Measurements from ENCODE around the gene PDZD2. TPM values are rescaled to one million over a fixed set of nuclear protein-coding genes. Genes with fewer than 3 reads are reported as not detected.
"Not testable (repeated sequence)": the region's sequence is repeated elsewhere in the genome, so short reads cannot be mapped to it uniquely, and the experiment has no call there.

The PDZD2 gene
- total RNA-seq, 1 donor from 2014 or later = not detected

DNA sequence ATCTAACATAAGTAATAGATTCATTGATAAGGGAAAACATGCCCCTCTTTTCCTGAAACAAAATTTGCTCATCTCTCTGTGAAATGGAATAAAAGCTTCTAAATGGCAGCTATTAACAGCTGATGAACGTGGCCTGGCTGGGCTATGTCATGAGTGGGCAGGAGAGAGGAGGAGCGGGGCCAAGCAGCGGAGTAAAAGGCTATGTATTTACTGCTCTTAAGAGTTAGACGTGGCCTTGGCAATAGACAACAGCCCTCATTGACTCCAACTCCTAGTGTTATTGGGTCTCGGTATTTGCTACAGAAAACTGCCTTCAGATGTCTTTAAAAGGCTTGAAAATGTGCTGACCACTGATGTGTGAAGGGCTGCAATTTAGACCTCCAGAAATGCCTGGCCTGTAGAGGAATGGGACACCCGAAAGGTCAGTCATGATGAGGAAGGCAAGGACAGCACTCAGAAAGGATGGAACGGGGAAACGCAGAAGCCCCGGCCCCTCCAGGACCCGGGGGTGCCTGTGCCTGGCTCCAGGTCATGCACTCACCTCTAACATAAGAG lies 116.8 kb downstream of the PDZD2 start:
- no peaks in the 10 kb centered on the region for H3K9me3 Mint-ChIP-seq
- H3K27me3 Mint-ChIP-seq (ENCODE audit: insufficient read depth) = no peaks in the 10 kb centered on the region
- no peaks in the 10 kb centered on the region for H3K4me1 Mint-ChIP-seq (ENCODE audit: low read depth)
- DNase-seq (ENCODE audit: low spot score) = no peak
- H3K36me3 Mint-ChIP-seq (ENCODE audit: low read depth) = no peaks in the 10 kb centered on the region
- no peak overlapping the region for H3K27ac Mint-ChIP-seq
- intact Hi-C loops (cut with micrococcal nuclease) = no loop called here
- H3K4me3 Mint-ChIP-seq = no peak overlapping the region

GRCh38 chr5:31757806-31758205 lies 118.9 kb downstream of the PDZD2 start:
- no peak overlapping the region for H3K4me3 Mint-ChIP-seq
- intact Hi-C loops (cut with micrococcal nuclease) = no loop called here
- no peak overlapping the region for H3K27ac Mint-ChIP-seq
- DNase-seq (ENCODE audit: low spot score) = no peak
- no peaks in the 10 kb centered on the region for H3K9me3 Mint-ChIP-seq
- H3K36me3 Mint-ChIP-seq (ENCODE audit: low read depth) = no peaks in the 10 kb centered on the region
- H3K4me1 Mint-ChIP-seq (ENCODE audit: low read depth) = no peaks in the 10 kb centered on the region
- H3K27me3 Mint-ChIP-seq (ENCODE audit: insufficient read depth) = no peaks in the 10 kb centered on the region

DNA sequence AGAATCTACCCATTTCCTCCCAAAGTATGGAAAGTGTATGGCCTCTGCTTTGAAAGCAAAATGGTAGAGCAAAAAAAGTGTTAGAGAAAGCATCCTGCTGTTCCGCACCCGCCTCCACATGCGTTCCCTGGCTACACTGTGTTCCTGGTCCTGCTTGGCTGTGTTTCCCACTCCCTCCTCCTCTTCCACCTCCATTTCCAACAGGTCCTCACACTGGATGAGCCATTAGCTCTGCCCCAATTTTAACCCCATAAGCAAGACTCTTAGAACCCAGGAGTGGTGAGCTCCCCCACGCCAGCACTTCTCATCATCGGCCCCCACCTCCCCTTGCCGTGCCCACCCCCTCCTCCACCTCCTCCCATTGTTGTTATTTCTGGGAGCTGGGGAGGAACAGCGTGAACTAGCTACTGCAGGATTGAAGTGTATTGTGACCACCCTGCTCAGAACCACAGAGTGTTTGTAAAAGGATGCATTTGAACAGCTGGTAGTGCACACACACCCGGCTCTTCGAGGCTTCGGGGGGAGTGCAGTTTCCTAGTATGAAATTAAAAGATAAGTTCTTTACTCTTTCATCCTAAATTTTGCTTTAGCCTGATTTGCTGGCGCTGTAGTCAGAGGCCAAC lies 120.0 kb downstream of the PDZD2 start:
- DNase-seq (ENCODE audit: low spot score) = no peak
- Mint-ChIP-seq H3K4me3 (no peak overlapping the region), H3K27ac (no peak overlapping the region), H3K4me1 (ENCODE audit: low read depth) (no peaks in the 10 kb centered on the region), H3K27me3 (ENCODE audit: insufficient read depth) (no peaks in the 10 kb centered on the region), H3K36me3 (ENCODE audit: low read depth) (no peaks in the 10 kb centered on the region), H3K9me3 (no peaks in the 10 kb centered on the region)
- intact Hi-C loops (cut with micrococcal nuclease) = no loop called here

GRCh38 chr5:31759925-31760324 lies 121.0 kb downstream of the PDZD2 start:
- intact Hi-C loops (cut with micrococcal nuclease) = no loop called here
- no peak for DNase-seq (ENCODE audit: low spot score)
- no peaks in the 10 kb centered on the region for H3K36me3 Mint-ChIP-seq (ENCODE audit: low read depth)
- H3K4me1 Mint-ChIP-seq (ENCODE audit: low read depth) = no peaks in the 10 kb centered on the region
- no peaks in the 10 kb centered on the region for H3K27me3 Mint-ChIP-seq (ENCODE audit: insufficient read depth)
- H3K9me3 Mint-ChIP-seq = no peaks in the 10 kb centered on the region
- no peak overlapping the region for H3K27ac Mint-ChIP-seq
- H3K4me3 Mint-ChIP-seq = no peak overlapping the region

GRCh38 chr5:31761877-31762276 lies 122.9 kb downstream of the PDZD2 start:
- no peak overlapping the region for H3K4me3 Mint-ChIP-seq
- H3K27ac Mint-ChIP-seq = no peak overlapping the region
- no peaks in the 10 kb centered on the region for H3K9me3 Mint-ChIP-seq
- H3K36me3 Mint-ChIP-seq (ENCODE audit: low read depth) = no peaks in the 10 kb centered on the region
- DNase-seq (ENCODE audit: low spot score) = no peak
- intact Hi-C loops (cut with micrococcal nuclease) = no loop called here
- no peaks in the 10 kb centered on the region for H3K27me3 Mint-ChIP-seq (ENCODE audit: insufficient read depth)
- H3K4me1 Mint-ChIP-seq (ENCODE audit: low read depth) = no peaks in the 10 kb centered on the region

DNA sequence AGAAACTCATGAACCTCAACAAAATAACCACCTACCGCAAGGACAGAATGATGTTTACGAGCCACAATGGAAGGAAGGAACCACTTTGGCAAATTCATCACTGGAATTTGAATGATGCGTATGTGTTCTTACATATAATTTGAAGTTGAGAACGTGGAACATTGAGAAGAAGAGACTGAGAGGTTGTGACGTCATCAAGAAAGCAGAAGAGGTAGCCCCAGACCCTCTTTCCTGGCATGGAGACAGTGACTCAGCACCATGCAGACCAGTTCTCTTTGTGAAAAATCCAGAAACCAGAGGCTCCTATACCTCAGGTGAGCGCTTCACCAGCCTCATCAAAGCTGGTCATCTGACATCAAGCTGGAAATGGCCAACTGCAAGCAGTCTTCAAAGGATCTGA lies 124.5 kb downstream of the PDZD2 start:
- intact Hi-C loops (cut with micrococcal nuclease) = no loop called here
- Mint-ChIP-seq H3K9me3 (no peaks in the 10 kb centered on the region), H3K4me1 (ENCODE audit: low read depth) (no peaks in the 10 kb centered on the region)

DNA sequence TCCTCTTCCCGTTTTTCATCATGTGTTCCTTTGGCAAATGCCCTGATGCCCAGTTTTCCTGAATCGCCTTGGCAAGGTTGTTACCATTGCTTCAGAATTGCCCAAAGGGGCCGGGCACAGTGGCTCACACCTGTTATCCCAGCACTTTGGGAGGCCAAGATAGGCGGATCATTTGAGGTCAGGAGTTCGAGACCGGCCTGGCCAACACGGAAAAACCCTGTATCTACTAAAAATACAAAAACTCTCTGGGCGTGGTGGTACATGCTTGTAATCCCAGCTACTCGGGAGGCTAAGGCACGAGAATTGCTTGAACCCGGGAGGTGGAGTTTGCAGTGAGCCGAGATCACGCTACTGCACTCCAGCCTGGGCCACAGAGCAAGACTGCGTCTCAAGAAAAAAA lies 125.8 kb downstream of the PDZD2 start:
- H3K27ac Mint-ChIP-seq, H3K4me3 Mint-ChIP-seq: not testable (repeated sequence)

More for the DNA sequence above, 124.5 kb downstream of the PDZD2 start:
- Mint-ChIP-seq H3K27ac (no peak overlapping the region), H3K36me3 (ENCODE audit: low read depth) (no peaks in the 10 kb centered on the region), H3K4me3 (no peak overlapping the region), H3K27me3 (ENCODE audit: insufficient read depth) (no peaks in the 10 kb centered on the region)
- DNase-seq (ENCODE audit: low spot score) = no peak

DNA sequence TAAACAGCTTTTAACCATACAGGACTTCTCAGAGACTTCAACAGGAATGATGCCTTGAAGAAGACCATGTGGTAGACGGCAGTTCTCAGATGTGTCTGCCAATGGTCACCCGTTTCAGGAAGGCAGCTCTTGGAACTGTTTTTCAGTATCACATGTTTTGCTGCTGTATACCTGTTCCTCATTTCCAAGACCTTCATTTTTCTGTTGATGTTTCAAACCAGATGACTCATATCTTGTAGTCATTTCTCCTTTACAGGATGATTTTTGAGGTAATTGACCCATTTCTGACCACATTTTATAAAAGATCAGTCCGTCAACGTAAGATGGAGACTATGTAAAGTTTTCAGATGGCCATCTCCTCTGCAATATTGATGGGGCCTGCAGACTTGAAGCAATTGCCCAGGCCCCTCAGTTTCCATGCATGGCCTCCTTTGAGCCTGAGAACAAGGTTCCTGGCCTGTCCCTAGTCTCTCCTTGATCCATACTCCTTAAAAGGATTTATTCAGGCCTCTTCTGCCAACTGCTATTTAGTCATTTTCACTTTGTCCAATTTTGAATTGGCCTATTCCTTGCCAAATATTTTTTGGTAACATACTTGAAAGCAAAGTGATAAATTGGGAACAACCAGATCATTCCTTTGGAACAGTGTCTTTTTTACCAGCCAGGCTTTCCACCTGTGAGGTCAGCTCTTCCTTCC lies 128.6 kb downstream of the PDZD2 start:
- Mint-ChIP-seq H3K27ac (no peak overlapping the region), H3K4me3 (no peak overlapping the region), H3K27me3 (ENCODE audit: insufficient read depth) (no peaks in the 10 kb centered on the region), H3K4me1 (ENCODE audit: low read depth) (no peaks in the 10 kb centered on the region), H3K36me3 (ENCODE audit: low read depth) (no peaks in the 10 kb centered on the region), H3K9me3 (no peaks in the 10 kb centered on the region)
- intact Hi-C loops (cut with micrococcal nuclease) = no loop called here
- DNase-seq (ENCODE audit: low spot score) = no peak

More for the DNA sequence above, 125.8 kb downstream of the PDZD2 start:
- H3K4me1 Mint-ChIP-seq (ENCODE audit: low read depth); H3K27me3 Mint-ChIP-seq (ENCODE audit: insufficient read depth); intact Hi-C loops (cut with micrococcal nuclease); DNase-seq (ENCODE audit: low spot score); H3K9me3 Mint-ChIP-seq; H3K36me3 Mint-ChIP-seq (ENCODE audit: low read depth): not testable (repeated sequence)

DNA sequence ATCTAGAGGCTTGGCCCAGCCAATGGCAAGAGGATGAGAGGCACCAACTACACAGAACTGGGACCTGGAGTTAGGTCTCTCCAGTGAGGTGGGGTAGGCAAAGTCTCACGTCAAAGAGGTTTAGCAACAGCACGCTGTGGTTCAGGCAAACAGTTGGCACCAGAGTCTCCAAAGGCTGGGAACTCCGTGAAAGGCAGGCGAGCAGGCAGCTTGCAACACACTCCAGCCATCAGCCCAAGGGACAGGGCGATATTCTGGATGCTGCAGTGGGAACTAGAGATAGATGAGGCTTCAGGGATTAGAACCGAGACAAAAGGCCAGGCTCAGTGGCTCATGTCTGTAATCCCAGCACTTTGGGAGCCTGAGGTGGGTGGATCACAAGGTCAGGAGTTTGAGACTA lies 129.1 kb downstream of the PDZD2 start:
- intact Hi-C loops (cut with micrococcal nuclease) = no loop called here
- H3K9me3 Mint-ChIP-seq = no peaks in the 10 kb centered on the region
- no peaks in the 10 kb centered on the region for H3K27me3 Mint-ChIP-seq (ENCODE audit: insufficient read depth)
- no peaks in the 10 kb centered on the region for H3K4me1 Mint-ChIP-seq (ENCODE audit: low read depth)
- no peak overlapping the region for H3K27ac Mint-ChIP-seq
- no peak overlapping the region for H3K4me3 Mint-ChIP-seq
- H3K36me3 Mint-ChIP-seq (ENCODE audit: low read depth) = no peaks in the 10 kb centered on the region
- no peak for DNase-seq (ENCODE audit: low spot score)

DNA sequence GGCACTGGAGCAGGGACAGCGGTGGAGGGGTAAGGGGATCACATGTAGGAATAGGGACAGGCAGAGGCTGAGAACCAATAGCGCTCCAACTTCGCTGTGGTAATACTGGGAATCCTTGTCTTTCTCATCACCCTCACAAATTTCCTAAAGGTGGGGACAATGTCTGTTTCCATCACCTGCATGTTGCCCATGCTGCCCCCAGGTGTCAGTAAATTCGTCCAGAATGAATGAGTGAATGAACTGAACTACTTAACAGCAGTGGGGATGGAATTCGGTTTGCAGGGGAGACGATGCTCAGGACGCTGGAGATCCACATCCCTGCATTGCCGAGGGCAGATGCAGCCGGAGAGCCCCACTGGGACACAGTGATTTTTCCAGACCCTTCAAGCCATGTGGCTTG lies 129.9 kb downstream of the PDZD2 start:
- no peaks in the 10 kb centered on the region for H3K36me3 Mint-ChIP-seq (ENCODE audit: low read depth)
- DNase-seq (ENCODE audit: low spot score) = no peak
- no peaks in the 10 kb centered on the region for H3K27me3 Mint-ChIP-seq (ENCODE audit: insufficient read depth)
- no peak overlapping the region for H3K4me3 Mint-ChIP-seq
- intact Hi-C loops (cut with micrococcal nuclease) = no loop called here
- H3K9me3 Mint-ChIP-seq = no peaks in the 10 kb centered on the region
- H3K27ac Mint-ChIP-seq = no peak overlapping the region
- H3K4me1 Mint-ChIP-seq (ENCODE audit: low read depth) = no peaks in the 10 kb centered on the region

DNA sequence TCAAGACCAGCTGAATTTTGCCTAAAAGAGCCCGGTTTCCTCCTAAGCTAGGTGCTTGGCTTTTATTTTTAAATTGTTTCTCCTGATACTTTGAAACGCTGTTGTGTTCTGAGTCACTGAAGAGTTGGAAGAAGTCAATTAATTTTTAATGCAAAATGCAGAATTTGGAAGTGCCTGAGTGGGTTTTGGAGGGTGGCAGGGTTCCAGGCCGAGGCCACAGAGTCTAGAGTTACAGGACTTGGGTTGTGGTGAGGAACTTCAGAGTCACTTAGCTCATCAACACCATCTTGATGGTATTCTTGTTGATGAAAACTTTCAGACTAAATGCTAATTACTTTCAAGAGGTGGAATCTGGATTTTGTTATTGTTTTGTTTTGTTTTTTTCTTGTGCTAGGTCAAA lies 130.6 kb downstream of the PDZD2 start:
- DNase-seq (ENCODE audit: low spot score) = no peak
- Mint-ChIP-seq H3K9me3 (no peaks in the 10 kb centered on the region), H3K4me3 (no peak overlapping the region), H3K27ac (no peak overlapping the region), H3K27me3 (ENCODE audit: insufficient read depth) (no peaks in the 10 kb centered on the region), H3K36me3 (ENCODE audit: low read depth) (no peaks in the 10 kb centered on the region), H3K4me1 (ENCODE audit: low read depth) (no peaks in the 10 kb centered on the region)
- intact Hi-C loops (cut with micrococcal nuclease) = no loop called here

- no peaks in the 10 kb centered on the region for H3K27me3 Mint-ChIP-seq (ENCODE audit: insufficient read depth)
- DNase-seq (ENCODE audit: low spot score) = no peak
- no peak overlapping the region for H3K27ac Mint-ChIP-seq
- intact Hi-C loops (cut with micrococcal nuclease) = no loop called here
- no peaks in the 10 kb centered on the region for H3K4me1 Mint-ChIP-seq (ENCODE audit: low read depth)
- no peaks in the 10 kb centered on the region for H3K9me3 Mint-ChIP-seq
- H3K36me3 Mint-ChIP-seq (ENCODE audit: low read depth) = no peaks in the 10 kb centered on the region
- H3K4me3 Mint-ChIP-seq = no peak overlapping the region
These were observed 131.3 kb downstream of the PDZD2 start for GRCh38 chr5:31770132-31770720.

DNA sequence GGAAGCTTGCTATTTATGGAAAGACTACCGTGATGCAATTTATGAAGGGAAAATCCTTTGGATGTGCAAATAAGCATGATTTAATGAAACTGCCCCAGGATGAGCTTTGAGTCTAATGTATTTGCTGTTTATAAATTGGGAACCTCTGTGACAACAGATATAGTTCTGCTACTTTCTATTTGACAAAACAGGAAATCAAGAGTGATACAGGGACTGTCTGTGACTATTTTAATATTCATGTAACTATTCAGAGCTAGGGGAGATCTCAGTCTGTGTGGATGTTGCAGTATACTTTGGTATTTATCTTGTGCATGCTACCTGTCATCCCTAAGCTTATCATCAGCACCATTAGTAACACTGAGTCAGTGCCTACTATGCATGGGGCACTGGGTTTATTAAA lies 132.1 kb downstream of the PDZD2 start:
- intact Hi-C loops (cut with micrococcal nuclease) = no loop called here
- Mint-ChIP-seq H3K4me3 (no peak overlapping the region), H3K27me3 (ENCODE audit: insufficient read depth) (no peaks in the 10 kb centered on the region), H3K9me3 (no peaks in the 10 kb centered on the region), H3K36me3 (ENCODE audit: low read depth) (no peaks in the 10 kb centered on the region), H3K27ac (no peak overlapping the region), H3K4me1 (ENCODE audit: low read depth) (no peaks in the 10 kb centered on the region)
- DNase-seq (ENCODE audit: low spot score) = no peak

Measured in activated T-helper 1 cell treated with anti-CD3 and anti-CD28 coated beads, Interleukin-12 subunit alpha, Interleukin-12 subunit beta, Interleukin-2, Interleukin-4 antibody, amounts not matched to agents 30 ng/mL and 10 ng/mL and 1 ng/mL, durations not matched to agents 14 hours and 24 hours and 36 hours (primary cell).